Activated B cell treated with CpG ODN at 0.5 μM for 24 hours (primary cell): ENCODE results near the gene KCNN1. TPM values are rescaled to one million over a fixed set of nuclear protein-coding genes. Genes with fewer than 3 reads are reported as not detected.
"Not testable (repeated sequence)": the region's sequence is repeated elsewhere in the genome, so short reads cannot be mapped to it uniquely, and the experiment has no call there.

Experiments used
- ATAC-seq: fragments of 200-7000 bp; cut with Tn5 transposase; one replicate; pipeline ENCODE4 v1.10.0; 2021; ENCODE audit warnings: low read depth, mild to moderate bottlenecking, moderate library complexity
- CTCF ChIA-PET: fragments of 350-600 bp; sonication (Branson Sonifier 250); formaldehyde crosslinking; loops from one replicate; lab custom pipeline; 2021; ENCODE audit warnings: antibody characterized with exemption; lab: Charles Lee
- POLR2A ChIA-PET: fragments of 350-600 bp; sonication (Branson Sonifier 250); formaldehyde crosslinking; loops from one replicate; lab custom pipeline; 2021; ENCODE audit warnings: antibody characterized with exemption; lab: Charles Lee
- DNase-seq: peaks from one replicate; pipeline ENCODE4 v3.0.0; 2022
- H3K27ac Mint-ChIP-seq: one replicate; pipeline ENCODE4 v1.8.0; 2020; ENCODE audit warnings: mixed read lengths
- H3K27me3 Mint-ChIP-seq: one replicate; pipeline ENCODE4 v1.8.0; 2021; ENCODE audit warnings: mixed read lengths
- H3K36me3 Mint-ChIP-seq: one replicate; pipeline ENCODE4 v1.8.0; 2021; ENCODE audit warnings: low read depth, mixed read lengths
- H3K4me1 Mint-ChIP-seq: one replicate; pipeline ENCODE4 v1.8.0; 2021; ENCODE audit warnings: mixed read lengths
- H3K4me3 Mint-ChIP-seq: one replicate; pipeline ENCODE4 v1.8.0; 2020; ENCODE audit warnings: mild to moderate bottlenecking, mixed read lengths
- H3K9me3 Mint-ChIP-seq: one replicate; pipeline ENCODE4 v1.8.0; 2020; ENCODE audit warnings: mixed read lengths
- CTCF ChIP-seq: fragments of 200-600 bp; IDR thresholded peaks from one replicate; pipeline ENCODE4 v1.8.0; 2022; ENCODE audit warnings: antibody characterized with exemption, mild to moderate bottlenecking
- intact Hi-C: fragments of 100-400 bp; cut with micrococcal nuclease; formaldehyde crosslinking; loops from one replicate; pipeline ENCODE4 v1.15.1; 2024
- total RNA-seq: library from RNA; stranded (reverse); gene quantifications from 2 replicates; pipeline ENCODE4 v1.2.3, GENCODE V29; 2022

The KCNN1 gene
- total RNA-seq, 1 donor from 2014 or later = not detected

- H3K4me1 Mint-ChIP-seq = peaks cover 56% of the 10 kb centered on the region
- ChIA-PET POLR2A (interaction anchor here (14.4 to 23.7 kb wide), 2 partner anchors 15 to 16 kb away, joined by 329 to 779 read pairs; partner anchors contain the start of gene ARRDC2), CTCF (no interaction called here)
- intact Hi-C loops = no loop called here
- no peak for DNase-seq
- H3K27ac Mint-ChIP-seq = peak overlapping the region; percentile 37
- H3K9me3 Mint-ChIP-seq = peaks cover 2% of the 10 kb centered on the region
- H3K27me3 Mint-ChIP-seq = no peaks in the 10 kb centered on the region
- TF ChIP-seq CTCF = no peak
- H3K4me3 Mint-ChIP-seq = no peak overlapping the region
- H3K36me3 Mint-ChIP-seq = no peaks in the 10 kb centered on the region
- no peak for ATAC-seq
Observed at GRCh38 chr19:18027151-18027550, 60.2 kb downstream of the KCNN1 start.

GRCh38 chr19:18029617-18030338, 62.9 kb downstream of the KCNN1 start:
- no peaks in the 10 kb centered on the region for H3K9me3 Mint-ChIP-seq
- ATAC-seq (no peak), DNase-seq (no peak)
- ChIA-PET CTCF (interaction anchor here (1.4 kb wide), 1 partner anchor 22 kb away, joined by 5 read pairs; the partner anchor contains the start of gene ARRDC2), POLR2A (interaction anchor here (0.6 to 23.7 kb wide), 5 partner anchors 9 to 170 kb away, joined by 3 to 779 read pairs (median 5); partner anchors contain the start of genes ARRDC2 and RPL18A)
- intact Hi-C loops = no loop called here
- no peak overlapping the region for H3K4me3 Mint-ChIP-seq
- H3K36me3 Mint-ChIP-seq = no peaks in the 10 kb centered on the region
- H3K27ac Mint-ChIP-seq = peak overlapping the region; percentile 24
- TF ChIP-seq CTCF = no peak
- no peaks in the 10 kb centered on the region for H3K27me3 Mint-ChIP-seq
- peaks cover 31% of the 10 kb centered on the region for H3K4me1 Mint-ChIP-seq

- CTCF ChIA-PET, H3K27me3 Mint-ChIP-seq, intact Hi-C loops, H3K9me3 Mint-ChIP-seq, DNase-seq, H3K4me3 Mint-ChIP-seq, H3K36me3 Mint-ChIP-seq: not testable (repeated sequence)
- POLR2A ChIA-PET = interaction anchor here (0.5 to 3.0 kb wide), 5 partner anchors 9 to 24 kb away, joined by 3 to 20 read pairs (median 5); partner anchors contain the start of gene ARRDC2
- Mint-ChIP-seq H3K4me1 (peaks cover 23% of the 10 kb centered on the region), H3K27ac (peak overlapping the region; percentile 75)
- peak; percentile 77 for ATAC-seq
Observed at GRCh38 chr19:18031401-18031800, 64.5 kb downstream of the KCNN1 start.

GRCh38 chr19:18032102-18032501, 65.2 kb downstream of the KCNN1 start:
- H3K4me1 Mint-ChIP-seq = peaks cover 21% of the 10 kb centered on the region
- H3K4me3 Mint-ChIP-seq, H3K27me3 Mint-ChIP-seq, H3K27ac Mint-ChIP-seq, H3K36me3 Mint-ChIP-seq, H3K9me3 Mint-ChIP-seq, intact Hi-C loops, CTCF ChIA-PET, ATAC-seq, DNase-seq: not testable (repeated sequence)
- POLR2A ChIA-PET = interaction anchor here (1.0 to 3.0 kb wide), 3 partner anchors 9 to 19 kb away, joined by 3 to 20 read pairs (median 18); no protein-coding TSS in a partner anchor

GRCh38 chr19:18041054-18041453, 74.1 kb downstream of the KCNN1 start:
- no peak for ATAC-seq
- DNase-seq = no peak
- peaks cover 48% of the 10 kb centered on the region for H3K4me1 Mint-ChIP-seq
- ChIA-PET POLR2A (interaction anchor here (0.9 to 12.3 kb wide), 2 partner anchors 23 to 58 kb away, joined by 13 to 779 read pairs; partner anchors contain the start of gene ARRDC2), CTCF (interaction anchor here (0.7 kb wide), 1 partner anchor 17 kb away, joined by 4 read pairs; no protein-coding TSS in a partner anchor)
- H3K27ac Mint-ChIP-seq = no peak overlapping the region
- H3K4me3 Mint-ChIP-seq = no peak overlapping the region
- no peaks in the 10 kb centered on the region for H3K36me3 Mint-ChIP-seq
- intact Hi-C loops = no loop called here
- no peaks in the 10 kb centered on the region for H3K27me3 Mint-ChIP-seq
- no peak for TF ChIP-seq CTCF
- H3K9me3 Mint-ChIP-seq = no peaks in the 10 kb centered on the region

GRCh38 chr19:18043676-18044075, 76.8 kb downstream of the KCNN1 start:
- Mint-ChIP-seq H3K27me3 (no peaks in the 10 kb centered on the region), H3K4me3 (peak overlapping the region; percentile 8), H3K9me3 (no peaks in the 10 kb centered on the region), H3K36me3 (no peaks in the 10 kb centered on the region), H3K4me1 (peaks cover 55% of the 10 kb centered on the region), H3K27ac (peak overlapping the region; percentile 96)
- no peak for TF ChIP-seq CTCF
- POLR2A ChIA-PET = interaction anchor here (1.8 to 12.3 kb wide), 3 partner anchors 14 to 55 kb away, joined by 8 to 779 read pairs (median 21); partner anchors contain the start of genes ARRDC2 and MAST3
- CTCF ChIA-PET = interaction anchor here (1.4 to 1.8 kb wide), 2 partner anchors 20 to 109 kb away, joined by 3 to 17 read pairs; partner anchors contain the start of gene PIK3R2
- DNase-seq = no peak
- no peak for ATAC-seq
- intact Hi-C loops = loop anchor here (2.0 kb wide), 1 partner anchor 23 kb away; no protein-coding TSS in a partner anchor
